H9 (cell line): ENCODE measurements around the gene AMIGO3. TPM values are rescaled to one million over a fixed set of nuclear protein-coding genes. Genes with fewer than 3 reads are reported as not detected.

Source experiments
- DNase-seq: peaks from one replicate; pipeline ENCODE4 v3.0.0-alpha.2; 2017
- H2AFZ ChIP-seq: one replicate; pipeline ENCODE4 v1.6.1; 2013; ENCODE audit warnings: mild to moderate bottlenecking, low read length, control low read depth, moderate library complexity
- H2AK5ac ChIP-seq: 2 replicates; pipeline ENCODE4 v1.6.1; 2013; ENCODE audit warnings: low read length, control low read depth, mixed read lengths; ENCODE audit not compliant: insufficient read length
- H2BK120ac ChIP-seq: one replicate; pipeline ENCODE4 v1.6.1; 2013; ENCODE audit warnings: low read depth, mild to moderate bottlenecking, low read length, control low read depth, inconsistent platforms; ENCODE audit not compliant: poor library complexity, severe bottlenecking
- H2BK12ac ChIP-seq: 2 replicates; pipeline ENCODE4 v1.6.1; 2013; ENCODE audit warnings: low read length, control low read depth, mixed read lengths, low read depth; ENCODE audit not compliant: insufficient read length
- H2BK15ac ChIP-seq: 2 replicates; pipeline ENCODE4 v1.6.1; 2013; ENCODE audit warnings: low read depth, low read length, control low read depth
- H2BK20ac ChIP-seq: one replicate; pipeline ENCODE4 v1.6.1; 2013; ENCODE audit warnings: low read depth, mild to moderate bottlenecking, low read length, control low read depth, inconsistent platforms; ENCODE audit not compliant: poor library complexity, severe bottlenecking
- H2BK5ac ChIP-seq: 2 replicates; pipeline ENCODE4 v1.6.1; 2013; ENCODE audit warnings: low read length, control low read depth, mixed read lengths; ENCODE audit not compliant: insufficient read length
- H3K14ac ChIP-seq: 2 replicates; pipeline ENCODE4 v1.6.1; 2013; ENCODE audit warnings: low read length, control low read depth; ENCODE audit not compliant: insufficient read depth
- H3K18ac ChIP-seq: 2 replicates; pipeline ENCODE4 v1.6.1; 2013; ENCODE audit warnings: low read depth, mild to moderate bottlenecking, mixed read lengths, low read length, control low read depth; ENCODE audit not compliant: insufficient read length
- H3K23ac ChIP-seq: 2 replicates; pipeline ENCODE4 v1.6.1; 2013; ENCODE audit warnings: low read length, control low read depth, mixed read lengths, low read depth; ENCODE audit not compliant: insufficient read length
- H3K23me2 ChIP-seq: 2 replicates; pipeline ENCODE4 v1.6.1; 2013; ENCODE audit warnings: low read depth, mild to moderate bottlenecking, mixed read lengths, low read length, control low read depth; ENCODE audit not compliant: insufficient read length, poor library complexity, severe bottlenecking
- H3K27ac ChIP-seq: 2 replicates; pipeline ENCODE4 v1.5.1; 2013; ENCODE audit warnings: low read length, control low read depth, mixed read lengths, low read depth; ENCODE audit not compliant: insufficient read length
- H3K27me3 ChIP-seq: 2 replicates; pipeline ENCODE4 v1.6.1; 2013; ENCODE audit warnings: low read length, control low read depth, inconsistent platforms; ENCODE audit not compliant: insufficient read depth
- H3K4ac ChIP-seq: 2 replicates; pipeline ENCODE4 v1.6.1; 2013; ENCODE audit warnings: low read depth, mild to moderate bottlenecking, control low read depth, inconsistent platforms, low read length, moderate library complexity
- H3K4me1 ChIP-seq: 2 replicates; pipeline ENCODE4 v1.6.1; 2013; ENCODE audit warnings: low read length, control low read depth, inconsistent platforms; ENCODE audit not compliant: insufficient read depth
- H3K4me2 ChIP-seq: 2 replicates; pipeline ENCODE4 v1.6.1; 2013; ENCODE audit warnings: low read length, control low read depth, mixed read lengths; ENCODE audit not compliant: insufficient read length, insufficient read depth
- H3K56ac ChIP-seq: 2 replicates; pipeline ENCODE4 v1.6.1; 2013; ENCODE audit warnings: low read depth, mild to moderate bottlenecking, mixed read lengths, low read length, control low read depth; ENCODE audit not compliant: insufficient read length
- H3K79me1 ChIP-seq: 2 replicates; pipeline ENCODE4 v1.6.1; 2013; ENCODE audit warnings: low read depth, mild to moderate bottlenecking, moderate library complexity, low read length, control low read depth, inconsistent platforms; ENCODE audit not compliant: insufficient read depth, poor library complexity, severe bottlenecking
- H3K79me2 ChIP-seq: 2 replicates; pipeline ENCODE4 v1.6.1; 2013; ENCODE audit warnings: low read length, control low read depth, inconsistent platforms; ENCODE audit not compliant: insufficient read depth
- H3K9ac ChIP-seq: 2 replicates; pipeline ENCODE4 v1.6.1; 2013; ENCODE audit warnings: low read length, control low read depth, mixed read lengths; ENCODE audit not compliant: insufficient read length; ENCODE audit errors: extremely low read depth
- H3K9me3 ChIP-seq: one replicate; pipeline ENCODE4 v1.6.1; 2013; ENCODE audit warnings: low read depth, low read length, inconsistent platforms; ENCODE audit not compliant: control insufficient read depth
- H3T11ph ChIP-seq: one replicate; pipeline ENCODE4 v1.6.1; 2013; ENCODE audit warnings: mild to moderate bottlenecking, low read length, control low read depth, inconsistent platforms
- H4K20me1 ChIP-seq: one replicate; pipeline ENCODE4 v1.6.1; 2013; ENCODE audit not compliant: control insufficient read depth, insufficient read length, insufficient read depth
- H4K5ac ChIP-seq: 2 replicates; pipeline ENCODE4 v1.6.1; 2013; ENCODE audit warnings: low read depth, mild to moderate bottlenecking, mixed read lengths, low read length, control low read depth; ENCODE audit not compliant: insufficient read length
- H4K8ac ChIP-seq: replicated peaks from 2 replicates; pipeline ENCODE4 v1.6.1; 2013; ENCODE audit warnings: low read length, control low read depth, mixed read lengths, low read depth; ENCODE audit not compliant: insufficient read length
- H4K91ac ChIP-seq: 2 replicates; pipeline ENCODE4 v1.6.1; 2013; ENCODE audit warnings: low read depth, mild to moderate bottlenecking, moderate library complexity, mixed read lengths, low read length, control low read depth; ENCODE audit not compliant: insufficient read length
- H3K27ac Mint-ChIP-seq, 3 experiments: 2 replicates in 2 of 3; 3 replicates in 1 of 3; pipeline ENCODE4 v1.8.0; 2020 to 2021; ENCODE audit warnings: mixed read lengths in 3 of 3, mild to moderate bottlenecking in 1 of 3, moderate library complexity in 1 of 3
- H3K27me3 Mint-ChIP-seq: 2 replicates; pipeline ENCODE4 v1.8.0; 2021; ENCODE audit warnings: low read depth, mild to moderate bottlenecking, moderate library complexity, mixed read lengths
- H3K36me3 Mint-ChIP-seq, 3 experiments: 2 replicates in 2 of 3; 3 replicates in 1 of 3; pipeline ENCODE4 v1.8.0; 2020 to 2021; ENCODE audit warnings: low read depth in 3 of 3, mixed read lengths in 3 of 3; ENCODE audit not compliant: insufficient read depth in 1 of 3
- H3K4me1 Mint-ChIP-seq, 2 experiments: 2 replicates each; pipeline ENCODE4 v1.8.0; 2020; ENCODE audit warnings: mixed read lengths in 2 of 2
- H3K4me3 Mint-ChIP-seq, 2 experiments: 2 replicates in 1 of 2; 3 replicates in 1 of 2; pipeline ENCODE4 v1.8.0; 2020 to 2021; ENCODE audit warnings: mild to moderate bottlenecking in 2 of 2, mixed read lengths in 2 of 2, moderate library complexity in 1 of 2
- H3K9me3 Mint-ChIP-seq, 2 experiments: 2 replicates in 1 of 2; 3 replicates in 1 of 2; pipeline ENCODE4 v1.8.0; 2020; ENCODE audit warnings: mild to moderate bottlenecking in 2 of 2, mixed read lengths in 2 of 2, moderate library complexity in 1 of 2
- CTCF ChIP-seq: fragments of 200-600 bp; sonication (generic); conservative IDR thresholded peaks from 3 replicates; pipeline ENCODE4 v1.8.0; 2021; ENCODE audit warnings: antibody characterized with exemption, mild to moderate bottlenecking
- WGBS: extraction: QIAGEN DNeasy Blood & Tissue Kit; methylation state at CpG from one replicate; pipeline ENCODE4 v1.1.7; 2013; ENCODE audit warnings: missing lambda C conversion rate, low lambda C conversion rate, mixed read lengths; ENCODE audit not compliant: insufficient read length; ENCODE audit errors: extremely low coverage; 5-methylcytosine and 5-hydroxymethylcytosine counted together
- total RNA-seq: library from RNA; stranded (reverse); gene quantifications from 2 replicates; pipeline ENCODE4 v1.2.1, GENCODE V29; 2021

AMIGO3 gene
- total RNA-seq, 1 experiment from 2014 or later: 3.8 TPM

- H2AFZ ChIP-seq: no peak overlapping the region
- no peaks in the 10 kb centered on the region for H3K27me3 ChIP-seq
- H3K18ac ChIP-seq: no peak overlapping the region
- no peak overlapping the region for H3K23ac ChIP-seq
- Mint-ChIP-seq H3K9me3 (no peaks in the 10 kb centered on the region), H3K36me3 (peaks cover 5 to 6% (median 5%) of the 10 kb centered on the region in 3 experiments; a peak in 6 of 7 replicates), H3K4me3 (no peak overlapping the region), H3K27ac (peak overlapping the region in 2 of 3 experiments; percentile 46 to 49; a peak in 1 of 7 replicates), H3K4me1 (peaks cover 29 to 36% of the 10 kb centered on the region in 2 experiments), H3K27me3 (no peaks in the 10 kb centered on the region; the same call in 1 of the 2 replicates)
- no peak for TF ChIP-seq CTCF
- H3K27ac ChIP-seq: no peak overlapping the region
- no peak overlapping the region for H3K9ac ChIP-seq
- H3K79me1 ChIP-seq: peaks cover 4% of the 10 kb centered on the region
- no peak overlapping the region for H3K4me2 ChIP-seq
- H3K56ac ChIP-seq: no peak overlapping the region
- no peak overlapping the region for H3T11ph ChIP-seq
- no peak overlapping the region for H4K5ac ChIP-seq
- no peaks in the 10 kb centered on the region; the same call in 1 of the 2 replicates for H3K4me1 ChIP-seq
- no peaks in the 10 kb centered on the region; the same call in 1 of the 2 replicates for H3K79me2 ChIP-seq
- no peak overlapping the region for H3K14ac ChIP-seq
- no peak overlapping the region for H2BK120ac ChIP-seq
- no peak overlapping the region for H2AK5ac ChIP-seq
- WGBS: no CpG with 5 or more reads among the region's 6 CpGs
- H3K4ac ChIP-seq: no peak overlapping the region
- H2BK12ac ChIP-seq: no peak overlapping the region
- H3K23me2 ChIP-seq: peaks cover 8% of the 10 kb centered on the region
- DNase-seq: no peak
- no peak overlapping the region for H4K8ac ChIP-seq
- no peaks in the 10 kb centered on the region for H3K9me3 ChIP-seq
- H4K20me1 ChIP-seq: no peaks in the 10 kb centered on the region
- H2BK15ac ChIP-seq: no peak overlapping the region
- H2BK5ac ChIP-seq: no peak overlapping the region
- H4K91ac ChIP-seq: no peak overlapping the region
- no peak overlapping the region for H2BK20ac ChIP-seq
Measured at GRCh38 chr3:49670940-49671290, 48.6 kb downstream of the AMIGO3 start.
